Motor neuron (in vitro differentiated cells): ENCODE data around the gene AP1M2. TPM values are rescaled to one million over a fixed set of nuclear protein-coding genes. Genes with fewer than 3 reads are reported as not detected.

Experiments used
- ATAC-seq, 8 experiments: fragments of 200-7000 bp; cut with Tn5 transposase; replicated peaks in 6 of 8; 2 replicates each; pipeline ENCODE4 v1.8.0; 2021; ENCODE audit warnings: mild to moderate bottlenecking in 8 of 8, moderate library complexity in 8 of 8
- H3K27ac ChIP-seq, 2 donors: fragments of 250-450 bp; sonication (Bioruptor Pico); 2 replicates each; pipeline ENCODE4 v1.9.0; 2021; ENCODE audit warnings: antibody characterized with exemption in 2 of 2, mild to moderate bottlenecking in 2 of 2, moderate library complexity in 1 of 2
- H3K4me1 ChIP-seq, 2 donors: fragments of 250-450 bp; sonication (Bioruptor Pico); replicated peaks in 1 of 2; 2 replicates each; pipeline ENCODE4 v1.6.1; 2021; ENCODE audit warnings: antibody characterized with exemption in 2 of 2, mild to moderate bottlenecking in 2 of 2, moderate library complexity in 1 of 2
- H3K4me3 ChIP-seq, 5 donors: fragments of 250-450 bp; sonication (Bioruptor Pico); 2 replicates each; pipeline ENCODE4 v1.9.0; 2021; ENCODE audit warnings: antibody characterized with exemption in 5 of 5, mild to moderate bottlenecking in 5 of 5, moderate library complexity in 4 of 5
- WGBS, 10 experiments: fragments of 450-650 bp; shearing (Covaris generic); methylation state at CpG; one replicate each; pipeline ENCODE4 v1.0.0; 2022; 5-methylcytosine and 5-hydroxymethylcytosine counted together
- in situ Hi-C, 9 experiments: fragments of 400-800 bp; cut with MboI; loops; one replicate each; pipeline ENCODE4 v1.15.0; 2021; ENCODE audit warnings: low sequenced_read_pairs in 9 of 9, low pct_unique_long_range_greater_than_20kb in 2 of 9; ENCODE audit not compliant: unreplicated experiment in 9 of 9
- total RNA-seq, 8 experiments: library from RNA; unstranded; fragments of 300-600 nt; gene quantifications; 2 replicates each; pipeline versions ENCODE4 v1.2.3 to v1.2.4, GENCODE V29; 2022

Gene AP1M2
- total RNA-seq: under 1 TPM in 3 of 8 experiments, not detected in 5; 0.52 to 0.81 (median 0.67) TPM

GRCh38 chr19:10587022-10587838 lies at the start of gene AP1M2:
TSS of gene AP1M2 (minus strand) at chr19:10587312. CDS start at chr19:10587231, 81 bp downstream.
- in situ Hi-C loops: loop anchor here in 2 of 9 experiments (10.0 to 25.0 kb wide), 2 partner anchors 58 to 275 kb away; partner anchors contain the start of gene CARM1 (in 1 of the 2)
- no peak within 1 kb of the TSS for H3K27ac ChIP-seq
- H3K4me1 ChIP-seq: no peaks in the 10 kb centered on the region
- no peak for ATAC-seq
- H3K4me3 ChIP-seq: no peak within 1 kb of the TSS
- WGBS, 10 experiments: 15 to 83% (median 56%) methylated on average over 1 to 16 of the region's 35 CpGs

DNA sequence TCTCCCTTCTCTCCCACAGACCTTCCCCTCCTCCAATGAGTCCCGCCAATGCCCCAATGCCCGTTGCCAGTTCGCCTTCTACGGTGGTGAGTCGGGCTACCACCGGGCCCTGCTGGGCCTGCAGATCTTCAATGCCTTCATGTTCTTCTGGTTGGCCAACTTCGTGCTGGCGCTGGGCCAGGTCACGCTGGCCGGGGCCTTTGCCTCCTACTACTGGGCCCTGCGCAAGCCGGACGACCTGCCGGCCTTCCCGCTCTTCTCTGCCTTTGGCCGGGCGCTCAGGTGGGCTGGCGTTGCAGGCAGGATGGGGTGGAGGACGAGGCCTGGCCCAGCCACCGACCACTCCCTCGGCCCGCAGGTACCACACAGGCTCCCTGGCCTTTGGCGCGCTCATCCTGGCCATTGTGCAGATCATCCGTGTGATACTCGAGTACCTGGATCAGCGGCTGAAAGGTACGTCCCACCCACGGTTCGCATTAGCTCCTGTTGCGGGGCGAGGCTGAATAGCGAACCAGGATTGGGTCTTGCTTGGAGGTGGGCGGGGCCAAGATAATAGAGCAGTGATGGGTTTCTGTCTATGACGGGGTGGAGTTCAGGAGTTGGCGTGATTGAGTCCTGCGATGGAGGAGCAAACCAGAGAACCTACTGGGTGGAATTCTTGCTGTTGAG lies 49.3 kb upstream of the AP1M2 start:
- WGBS, 10 experiments: 90 to 100% (median 94%) methylated on average over 1 to 14 of the region's 37 CpGs; no CpG with 5 or more reads in 5 of the 10 experiments
- ATAC-seq: peak in 1 of 8 experiments; percentile 15
- Histone ChIP-seq H3K4me1 (peaks cover 2 to 4% of the 10 kb centered on the region in 2 donors), H3K4me3 (no peak overlapping the region), H3K27ac (no peak overlapping the region)
- in situ Hi-C loops: no loop called here

- in situ Hi-C loops: no loop called here
- 80 to 100% (median 90%) methylated on average over 2 to 4 of the region's 6 CpGs; no CpG with 5 or more reads in 5 of the 10 experiments for WGBS, 10 experiments
- Histone ChIP-seq H3K4me1 (peaks cover 3 to 5% of the 10 kb centered on the region in 2 donors), H3K27ac (no peak overlapping the region), H3K4me3 (no peak overlapping the region)
- ATAC-seq: peak in 1 of 8 experiments; percentile 14
These were observed 47.9 kb upstream of the AP1M2 start for GRCh38 chr19:10634963-10635362.

DNA sequence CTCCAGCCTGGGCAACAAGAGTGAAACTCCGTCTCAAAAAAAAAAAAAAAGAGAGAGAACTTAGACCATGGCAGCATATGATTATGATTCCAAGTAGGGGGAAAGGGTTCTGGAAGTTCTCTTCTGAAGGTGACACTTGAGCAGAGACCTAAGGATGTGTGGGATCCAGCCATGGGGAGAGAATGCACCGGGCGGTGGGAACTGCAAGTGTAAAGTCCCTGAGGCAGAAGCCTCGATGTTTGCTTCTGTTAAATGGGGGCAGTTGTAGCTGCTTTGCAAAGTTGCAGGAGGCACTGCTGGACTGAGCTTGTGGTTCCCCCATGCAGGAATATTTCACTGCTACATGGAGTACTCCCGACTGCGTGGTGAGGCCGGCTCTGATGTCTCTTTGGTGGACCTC lies 47.3 kb upstream of the AP1M2 start:
- in situ Hi-C loops: no loop called here
- no peak for ATAC-seq
- no peak overlapping the region for H3K27ac ChIP-seq
- H3K4me3 ChIP-seq: no peak overlapping the region
- WGBS, 10 experiments: 69 to 92% (median 87%) methylated on average over 1 to 6 of the region's 7 CpGs; no CpG with 5 or more reads in 5 of the 10 experiments
- H3K4me1 ChIP-seq: peaks cover 3 to 7% of the 10 kb centered on the region in 2 donors

GRCh38 chr19:10631874-10632273 lies 44.8 kb upstream of the AP1M2 start:
- no peak overlapping the region for H3K4me3 ChIP-seq
- peaks cover 9 to 23% of the 10 kb centered on the region in 2 donors for H3K4me1 ChIP-seq
- in situ Hi-C loops: no loop called here
- peak in 6 of 8 experiments; percentile 47 to 73 (median 60) for ATAC-seq
- WGBS, 10 experiments: 54 to 100% (median 80%) methylated on average over 1 to 7 of the region's 14 CpGs; no CpG with 5 or more reads in 3 of the 10 experiments
- peak overlapping the region in 1 of 2 donors; percentile 38 for H3K27ac ChIP-seq

GRCh38 chr19:10625762-10626138 lies 38.6 kb upstream of the AP1M2 start:
- peak overlapping the region; percentile 67 to 86 for H3K27ac ChIP-seq
- peaks cover 12 to 35% of the 10 kb centered on the region in 2 donors for H3K4me1 ChIP-seq
- peak overlapping the region; percentile 59 to 95 (median 65) for H3K4me3 ChIP-seq
- ATAC-seq: peak in 6 of 8 experiments; percentile 5 to 52 (median 44)
- no CpG with 5 or more reads among the region's 10 CpGs for WGBS, 10 experiments
- in situ Hi-C loops: no loop called here

DNA sequence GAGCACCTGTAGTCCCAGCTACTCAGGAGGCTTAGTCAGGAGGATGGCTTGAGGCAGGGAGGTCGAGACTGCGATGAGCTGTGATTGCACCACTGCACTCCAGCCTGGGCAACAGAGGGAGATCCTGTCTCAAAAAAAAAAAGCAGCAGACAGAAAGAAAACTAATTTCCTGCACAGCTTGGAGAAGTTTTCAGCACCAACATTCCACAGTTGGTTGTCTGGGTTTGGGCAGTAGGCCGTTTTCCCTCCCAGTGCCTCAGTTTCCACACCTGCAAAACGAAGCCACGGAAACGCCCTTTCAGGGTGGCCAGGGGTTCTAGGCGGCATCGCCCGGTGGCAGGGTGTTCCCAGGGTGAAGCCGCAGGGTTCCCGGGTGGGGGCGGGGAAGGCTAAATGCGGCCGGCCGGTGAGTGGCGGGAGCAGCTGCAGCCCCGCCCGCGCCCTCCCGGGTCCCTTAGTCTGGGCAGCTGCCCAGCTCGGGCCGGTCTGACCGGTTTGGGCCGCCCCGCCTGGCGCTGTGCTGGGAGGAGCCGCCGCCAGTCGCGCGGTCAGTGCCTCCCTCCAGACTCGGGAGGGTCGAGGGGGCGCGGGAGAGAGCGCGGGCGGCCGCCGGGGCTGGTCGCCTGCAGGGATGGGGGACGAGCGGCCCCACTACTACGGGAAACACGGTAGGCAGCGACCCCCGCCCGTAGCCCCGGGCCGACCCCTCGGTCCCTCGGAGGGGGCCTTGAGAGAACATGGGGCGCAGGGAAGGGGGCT lies 38.1 kb upstream of the AP1M2 start, which contains the start of gene SLC44A2:
Gene SLC44A2 (plus strand): TSS at position 551 of the 759 bp plus-strand sequence. CDS start 81 bp downstream, at position 632.
- WGBS, 10 experiments: 20 to 75% (median 40%) methylated on average over 1 to 2 of the region's 53 CpGs; no CpG with 5 or more reads in 5 of the 10 experiments
- Histone ChIP-seq H3K27ac (peak within 1 kb of the TSS; percentile 67 to 86), H3K4me1 (peaks cover 12 to 35% of the 10 kb centered on the region in 2 donors), H3K4me3 (peak within 1 kb of the TSS; percentile 59 to 95 (median 65))
- in situ Hi-C loops: no loop called here
- ATAC-seq: peak; percentile 96 to 100 (median 99)

- peak overlapping the region in 1 of 2 donors; percentile 86 for H3K27ac ChIP-seq
- H3K4me1 ChIP-seq: peaks cover 12 to 31% of the 10 kb centered on the region in 2 donors
- H3K4me3 ChIP-seq: peak overlapping the region in 4 of 5 donors; percentile 59 to 95 (median 74)
- no peak for ATAC-seq
- in situ Hi-C loops: no loop called here
- WGBS, 10 experiments: 67 to 100% (median 86%) methylated on average over 1 to 6 of the region's 6 CpGs; no CpG with 5 or more reads in 4 of the 10 experiments
These were observed 37.5 kb upstream of the AP1M2 start for GRCh38 chr19:10624585-10624984.

GRCh38 chr19:10621966-10622365 lies 34.9 kb upstream of the AP1M2 start:
- Histone ChIP-seq H3K27ac (no peak overlapping the region), H3K4me1 (peaks cover 7 to 16% of the 10 kb centered on the region in 2 donors), H3K4me3 (no peak overlapping the region)
- no peak for ATAC-seq
- 80 to 100% (median 93%) methylated on average over 1 to 6 of the region's 8 CpGs; no CpG with 5 or more reads in 3 of the 10 experiments for WGBS, 10 experiments
- in situ Hi-C loops: no loop called here

- Histone ChIP-seq H3K27ac (no peak overlapping the region), H3K4me3 (no peak overlapping the region), H3K4me1 (peaks cover 5 to 10% of the 10 kb centered on the region in 2 donors)
- WGBS, 10 experiments: 40 to 100% (median 93%) methylated on average over 1 to 4 of the region's 4 CpGs; no CpG with 5 or more reads in 1 of the 10 experiments
- ATAC-seq: no peak
- in situ Hi-C loops: no loop called here
These were observed 33.7 kb upstream of the AP1M2 start for GRCh38 chr19:10620786-10621185.

DNA sequence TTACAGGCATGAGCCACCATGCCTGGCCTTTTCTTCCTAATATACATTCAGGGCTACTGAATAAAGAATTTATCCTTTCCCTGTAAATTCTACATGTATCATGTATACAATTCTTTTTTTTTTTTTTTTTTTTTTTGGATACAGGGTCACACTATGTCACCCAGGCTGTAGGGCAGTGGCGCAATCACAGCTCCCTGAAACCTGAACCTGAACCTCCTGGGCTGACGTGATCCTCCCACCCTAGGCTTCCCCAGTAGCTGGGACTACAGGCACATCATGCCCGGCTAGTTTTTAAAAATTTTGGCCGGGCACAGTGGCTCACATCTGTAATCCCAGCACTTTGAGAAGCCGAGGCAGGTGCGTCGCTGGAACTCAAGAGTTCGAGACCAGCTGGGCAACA lies 31.7 kb upstream of the AP1M2 start:
- no peaks in the 10 kb centered on the region for H3K4me1 ChIP-seq
- 89 to 100% (median 100%) methylated on average over 1 to 8 of the region's 8 CpGs; no CpG with 5 or more reads in 2 of the 10 experiments for WGBS, 10 experiments
- H3K27ac ChIP-seq: no peak overlapping the region
- in situ Hi-C loops: no loop called here
- no peak overlapping the region for H3K4me3 ChIP-seq
- ATAC-seq: no peak

GRCh38 chr19:10617409-10618121 lies 30.5 kb upstream of the AP1M2 start:
- in situ Hi-C loops: no loop called here
- H3K27ac ChIP-seq: no peak overlapping the region
- no peak overlapping the region for H3K4me3 ChIP-seq
- H3K4me1 ChIP-seq: no peaks in the 10 kb centered on the region
- whole genome bisulfite sequencing, 10 experiments: 60 to 100% (median 100%) methylated on average over 1 to 12 of the region's 15 CpGs; no CpG with 5 or more reads in 1 of the 10 experiments
- ATAC-seq: peak in 1 of 8 experiments; percentile 60
